GM12875 (cell line): Measurements from ENCODE around the gene ERBB3.

ENCODE experiments used
- H3K4me3 ChIP-seq: one replicate; pipeline ENCODE4 v1.5.1; 2011; ENCODE audit warnings: low read depth, low read length, control low read depth
- TF ChIP-seq, protein P1 (sequence below): IDR thresholded peaks from 2 replicates; pipeline ENCODE4 v1.5.1; 2011; ENCODE audit warnings: low read depth, mild to moderate bottlenecking, control low read depth, inconsistent platforms, low read length, moderate library complexity, borderline replicate concordance; ENCODE audit not compliant: insufficient read depth

ERBB3 gene

DNA sequence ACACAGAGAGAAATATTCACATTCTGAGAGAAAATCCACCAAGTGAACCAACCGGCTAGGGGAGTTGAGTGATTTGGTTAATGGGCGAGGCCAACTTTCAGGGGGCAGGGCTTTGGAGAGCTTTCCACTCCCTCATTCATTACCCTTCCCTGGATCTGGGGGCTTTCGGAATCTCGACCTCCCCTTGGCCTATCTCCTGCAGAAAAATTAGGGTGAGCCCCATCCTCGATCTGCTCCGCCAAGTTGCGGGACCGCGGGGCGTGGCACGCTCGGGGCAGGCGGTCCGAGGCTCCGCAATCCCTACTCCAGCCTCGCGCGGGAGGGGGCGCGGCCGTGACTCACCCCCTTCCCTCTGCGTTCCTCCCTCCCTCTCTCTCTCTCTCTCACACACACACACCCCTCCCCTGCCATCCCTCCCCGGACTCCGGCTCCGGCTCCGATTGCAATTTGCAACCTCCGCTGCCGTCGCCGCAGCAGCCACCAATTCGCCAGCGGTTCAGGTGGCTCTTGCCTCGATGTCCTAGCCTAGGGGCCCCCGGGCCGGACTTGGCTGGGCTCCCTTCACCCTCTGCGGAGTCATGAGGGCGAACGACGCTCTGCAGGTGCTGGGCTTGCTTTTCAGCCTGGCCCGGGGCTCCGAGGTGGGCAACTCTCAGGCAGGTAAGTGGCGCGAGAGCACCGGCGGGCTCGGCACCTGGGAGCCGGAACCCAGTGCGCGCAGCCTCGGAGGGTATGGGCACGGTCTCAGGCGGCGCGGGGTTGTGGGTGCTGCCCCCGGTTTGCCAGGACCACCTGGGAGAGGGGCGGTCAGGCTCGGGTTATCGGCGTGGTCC lies at the start of gene ERBB3:
TSS of gene ERBB3 (plus strand) at position 443 of the 833 bp plus-strand sequence. CDS start at position 579, 136 bp downstream.
- TF ChIP-seq, protein P1, sequence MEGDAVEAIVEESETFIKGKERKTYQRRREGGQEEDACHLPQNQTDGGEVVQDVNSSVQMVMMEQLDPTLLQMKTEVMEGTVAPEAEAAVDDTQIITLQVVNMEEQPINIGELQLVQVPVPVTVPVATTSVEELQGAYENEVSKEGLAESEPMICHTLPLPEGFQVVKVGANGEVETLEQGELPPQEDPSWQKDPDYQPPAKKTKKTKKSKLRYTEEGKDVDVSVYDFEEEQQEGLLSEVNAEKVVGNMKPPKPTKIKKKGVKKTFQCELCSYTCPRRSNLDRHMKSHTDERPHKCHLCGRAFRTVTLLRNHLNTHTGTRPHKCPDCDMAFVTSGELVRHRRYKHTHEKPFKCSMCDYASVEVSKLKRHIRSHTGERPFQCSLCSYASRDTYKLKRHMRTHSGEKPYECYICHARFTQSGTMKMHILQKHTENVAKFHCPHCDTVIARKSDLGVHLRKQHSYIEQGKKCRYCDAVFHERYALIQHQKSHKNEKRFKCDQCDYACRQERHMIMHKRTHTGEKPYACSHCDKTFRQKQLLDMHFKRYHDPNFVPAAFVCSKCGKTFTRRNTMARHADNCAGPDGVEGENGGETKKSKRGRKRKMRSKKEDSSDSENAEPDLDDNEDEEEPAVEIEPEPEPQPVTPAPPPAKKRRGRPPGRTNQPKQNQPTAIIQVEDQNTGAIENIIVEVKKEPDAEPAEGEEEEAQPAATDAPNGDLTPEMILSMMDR = no peak
- peak within 1 kb of the TSS; percentile 41 for H3K4me3 ChIP-seq

DNA sequence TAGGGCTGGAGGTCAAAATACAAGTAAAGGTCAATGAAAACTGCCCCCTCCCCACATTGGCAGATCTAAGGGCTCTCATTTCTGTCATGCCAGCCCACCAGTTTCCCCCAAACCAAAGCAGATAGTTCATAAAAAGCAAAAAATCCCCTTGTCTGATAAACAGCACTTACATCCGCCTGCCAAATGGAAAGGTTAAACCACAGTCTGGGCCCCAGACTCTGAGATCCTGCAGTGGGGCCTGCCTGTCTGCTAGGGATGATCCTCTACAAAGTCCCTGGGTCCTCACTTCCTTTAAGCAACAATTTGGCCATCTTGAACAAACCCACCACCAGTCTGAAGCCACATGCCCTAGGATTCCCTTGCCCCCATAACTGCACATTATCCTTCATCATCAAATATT lies 48.0 kb upstream of the ERBB3 start:
- TF ChIP-seq, protein P1 = no peak
- no peak overlapping the region for H3K4me3 ChIP-seq

DNA sequence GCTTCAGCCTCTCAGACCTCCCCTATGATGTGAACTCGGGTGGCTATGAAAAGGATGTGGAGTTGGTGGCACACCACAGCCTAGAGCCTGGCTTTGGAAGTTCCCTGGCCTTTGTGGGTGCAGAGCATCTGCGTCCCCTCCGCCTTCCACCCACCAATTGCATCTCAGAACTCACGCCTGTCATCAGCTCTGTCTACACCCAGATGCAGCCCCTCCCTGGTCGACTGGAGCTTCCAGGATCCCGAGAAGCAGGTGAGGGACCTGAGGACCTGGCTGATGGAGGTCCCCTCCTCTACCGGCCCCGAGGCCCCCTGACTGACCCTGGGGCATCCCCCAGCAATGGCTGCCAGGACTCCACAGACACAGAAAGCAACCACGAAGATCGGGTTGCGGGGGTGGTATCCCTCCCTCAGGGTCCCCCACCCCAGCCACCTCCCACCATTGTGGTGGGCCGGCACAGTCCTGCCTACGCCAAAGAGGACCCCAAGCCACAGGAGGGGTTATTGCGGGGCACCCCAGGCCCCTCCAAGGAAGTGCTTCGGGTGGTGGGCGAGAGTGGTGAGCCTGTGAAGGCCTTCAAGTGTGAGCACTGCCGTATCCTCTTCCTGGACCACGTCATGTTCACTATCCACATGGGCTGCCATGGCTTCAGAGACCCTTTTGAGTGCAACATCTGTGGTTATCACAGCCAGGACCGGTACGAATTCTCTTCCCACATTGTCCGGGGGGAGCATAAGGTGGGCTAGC lies 45.2 kb upstream of the ERBB3 start:
- H3K4me3 ChIP-seq = no peak overlapping the region
- TF ChIP-seq, protein P1 = no peak

DNA sequence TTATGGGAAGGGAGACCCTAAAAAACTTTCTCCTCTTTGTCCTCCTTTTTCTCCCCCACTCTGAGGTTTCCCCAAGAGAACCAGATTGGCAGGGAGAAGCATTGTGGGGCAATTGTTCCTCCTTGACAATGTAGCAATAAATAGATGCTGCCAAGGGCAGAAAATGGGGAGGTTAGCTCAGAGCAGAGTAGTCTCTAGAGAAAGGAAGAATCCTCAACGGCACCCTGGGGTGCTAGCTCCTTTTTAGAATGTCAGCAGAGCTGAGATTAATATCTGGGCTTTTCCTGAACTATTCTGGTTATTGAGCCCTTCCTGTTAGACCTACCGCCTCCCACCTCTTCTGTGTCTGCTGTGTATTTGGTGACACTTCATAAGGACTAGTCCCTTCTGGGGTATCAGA lies 42.8 kb upstream of the ERBB3 start:
- H3K4me3 ChIP-seq = no peak overlapping the region
- TF ChIP-seq, protein P1 = no peak

DNA sequence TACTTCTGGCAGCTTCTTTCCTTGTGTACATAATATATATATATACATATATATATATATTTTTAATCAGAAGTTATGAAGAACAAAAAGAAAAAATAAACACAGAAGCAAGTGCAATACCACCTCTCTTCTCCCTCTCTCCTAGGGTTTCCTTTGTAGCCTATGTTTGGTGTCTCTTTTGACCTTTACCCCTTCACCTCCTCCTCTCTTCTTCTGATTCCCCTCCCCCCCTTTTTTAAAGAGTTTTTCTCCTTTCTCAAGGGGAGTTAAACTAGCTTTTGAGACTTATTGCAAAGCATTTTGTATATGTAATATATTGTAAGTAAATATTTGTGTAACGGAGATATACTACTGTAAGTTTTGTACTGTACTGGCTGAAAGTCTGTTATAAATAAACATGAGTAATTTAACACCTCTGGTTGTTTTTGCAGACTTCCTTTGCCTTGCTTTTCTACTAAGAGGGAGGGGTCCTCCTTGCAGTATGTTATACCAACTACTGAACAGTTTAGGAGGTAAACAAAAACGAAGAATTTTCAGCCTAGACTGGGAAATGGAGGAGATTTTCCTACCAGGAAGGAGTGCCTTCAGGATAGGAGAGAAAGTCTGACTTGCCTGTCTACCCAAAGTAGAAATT lies 41.8 kb upstream of the ERBB3 start:
- no peak overlapping the region for H3K4me3 ChIP-seq

DNA sequence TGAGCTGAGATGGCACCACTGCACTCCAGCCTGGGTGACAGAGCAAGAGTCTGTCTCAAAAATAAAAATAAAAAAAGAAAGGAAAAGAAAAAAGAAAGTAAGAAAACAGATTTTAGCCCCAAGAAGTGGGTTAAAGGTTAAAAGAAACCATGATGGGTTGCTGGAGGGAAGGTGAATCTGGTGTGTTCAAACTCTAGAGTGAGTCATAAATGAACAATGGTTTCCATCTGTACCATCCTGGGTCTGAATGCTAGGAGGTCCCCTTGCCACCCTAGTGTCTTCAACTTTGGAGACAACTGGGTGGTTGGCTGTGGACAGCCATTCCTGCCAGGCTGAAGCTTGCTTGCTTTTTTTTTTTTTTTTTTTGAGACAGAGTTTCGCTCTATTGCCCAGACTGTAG lies 39.8 kb upstream of the ERBB3 start:
- TF ChIP-seq, protein P1 = no peak

More for the DNA sequence above, 41.8 kb upstream of the ERBB3 start:
- TF ChIP-seq, protein P1 = no peak

More for the DNA sequence above, 39.8 kb upstream of the ERBB3 start:
- H3K4me3 ChIP-seq = no peak overlapping the region
